ENCODE results near the gene ZFP64.

ZFP64 gene

DNA sequence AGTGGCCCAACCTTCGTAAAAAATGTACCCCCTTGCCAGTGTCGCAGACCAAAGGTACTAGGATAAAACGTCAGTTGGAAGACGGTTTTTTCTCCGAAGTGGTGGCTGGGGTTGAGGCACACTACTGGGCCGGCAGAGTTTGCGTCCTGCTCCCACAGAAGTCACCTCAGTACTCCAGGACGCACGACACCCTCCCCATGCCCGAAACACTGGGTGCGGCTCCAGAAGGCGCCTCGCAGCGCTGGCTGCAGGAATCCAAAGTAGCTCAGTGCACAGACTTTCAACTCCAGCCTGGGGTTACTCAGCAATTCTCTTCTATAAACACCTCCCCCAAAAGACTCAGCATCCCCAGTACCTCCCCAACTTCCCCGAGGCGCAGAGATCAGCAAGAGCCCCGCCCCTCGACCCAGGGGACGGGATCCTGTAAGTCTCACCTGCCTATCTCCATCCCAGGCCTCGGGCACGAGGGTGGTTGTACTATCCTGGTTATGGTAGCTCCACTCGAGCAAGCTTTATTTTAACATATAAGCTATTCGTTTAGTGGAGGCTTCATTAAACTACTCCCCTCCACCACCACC is 88.2 kb downstream of the ZFP64 start:
- H3K4me2 ChIP-seq (ENCODE audit: low read length): no peak overlapping the region
- no peaks in the 10 kb centered on the region for H4K20me1 ChIP-seq (ENCODE audit: insufficient read depth, low read length)
- no peak overlapping the region for H3K4me3 ChIP-seq (ENCODE audit: low read length)
- H3K9ac ChIP-seq (ENCODE audit: low read length): no peak overlapping the region
- H3K27ac ChIP-seq (ENCODE audit: low read length): no peak overlapping the region
- TF ChIP-seq EZH2phosphoT487 (IDR thresholded peaks at IDR 0.05; ENCODE audit: low read depth): no peak
- TF ChIP-seq, protein P1, sequence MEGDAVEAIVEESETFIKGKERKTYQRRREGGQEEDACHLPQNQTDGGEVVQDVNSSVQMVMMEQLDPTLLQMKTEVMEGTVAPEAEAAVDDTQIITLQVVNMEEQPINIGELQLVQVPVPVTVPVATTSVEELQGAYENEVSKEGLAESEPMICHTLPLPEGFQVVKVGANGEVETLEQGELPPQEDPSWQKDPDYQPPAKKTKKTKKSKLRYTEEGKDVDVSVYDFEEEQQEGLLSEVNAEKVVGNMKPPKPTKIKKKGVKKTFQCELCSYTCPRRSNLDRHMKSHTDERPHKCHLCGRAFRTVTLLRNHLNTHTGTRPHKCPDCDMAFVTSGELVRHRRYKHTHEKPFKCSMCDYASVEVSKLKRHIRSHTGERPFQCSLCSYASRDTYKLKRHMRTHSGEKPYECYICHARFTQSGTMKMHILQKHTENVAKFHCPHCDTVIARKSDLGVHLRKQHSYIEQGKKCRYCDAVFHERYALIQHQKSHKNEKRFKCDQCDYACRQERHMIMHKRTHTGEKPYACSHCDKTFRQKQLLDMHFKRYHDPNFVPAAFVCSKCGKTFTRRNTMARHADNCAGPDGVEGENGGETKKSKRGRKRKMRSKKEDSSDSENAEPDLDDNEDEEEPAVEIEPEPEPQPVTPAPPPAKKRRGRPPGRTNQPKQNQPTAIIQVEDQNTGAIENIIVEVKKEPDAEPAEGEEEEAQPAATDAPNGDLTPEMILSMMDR (IDR thresholded peaks at IDR 0.05; ENCODE audit: low read depth, low read length): no peak
- H3K79me2 ChIP-seq (ENCODE audit: low read length): no peaks in the 10 kb centered on the region
- no peaks in the 10 kb centered on the region for H3K27me3 ChIP-seq (ENCODE audit: low read depth, low read length)
- no peaks in the 10 kb centered on the region for H3K9me3 ChIP-seq (ENCODE audit: insufficient read depth, low read length)
- H3K36me3 ChIP-seq (replicated peaks; ENCODE audit: low read depth, low read length): no peaks in the 10 kb centered on the region
- no peak overlapping the region for H2AFZ ChIP-seq (ENCODE audit: low read depth, low read length)
- no peaks in the 10 kb centered on the region for H3K4me1 ChIP-seq (ENCODE audit: low read length)

DNA sequence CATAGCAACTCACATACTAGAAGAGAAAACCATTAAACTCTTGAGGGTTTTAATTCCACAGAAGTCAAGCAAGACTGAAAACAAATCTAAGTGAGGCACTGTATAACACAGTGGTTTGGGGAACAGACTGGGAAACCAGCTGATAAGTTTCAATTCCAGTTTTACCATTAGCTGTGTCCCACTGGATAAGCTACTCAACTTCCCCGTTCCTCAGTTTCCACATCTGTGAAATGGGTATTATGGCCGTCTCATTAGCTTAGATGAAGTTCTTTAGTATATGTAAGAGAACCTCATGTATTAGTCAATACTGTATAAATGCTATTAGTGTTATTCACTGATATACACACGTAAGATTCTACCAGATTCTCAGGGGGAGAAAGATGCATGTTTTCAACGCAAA is 89.0 kb downstream of the ZFP64 start:
- Histone ChIP-seq H3K4me1 (ENCODE audit: low read length) (no peaks in the 10 kb centered on the region), H3K27me3 (ENCODE audit: low read depth, low read length) (no peaks in the 10 kb centered on the region), H3K4me2 (ENCODE audit: low read length) (no peak overlapping the region), H3K9ac (ENCODE audit: low read length) (no peak overlapping the region), H4K20me1 (ENCODE audit: insufficient read depth, low read length) (no peaks in the 10 kb centered on the region), H3K9me3 (ENCODE audit: insufficient read depth, low read length) (no peaks in the 10 kb centered on the region), H2AFZ (ENCODE audit: low read depth, low read length) (no peak overlapping the region), H3K79me2 (ENCODE audit: low read length) (no peaks in the 10 kb centered on the region), H3K36me3 (replicated peaks; ENCODE audit: low read depth, low read length) (no peaks in the 10 kb centered on the region), H3K4me3 (ENCODE audit: low read length) (no peak overlapping the region), H3K27ac (ENCODE audit: low read length) (no peak overlapping the region)
- TF ChIP-seq, protein P1 (IDR thresholded peaks at IDR 0.05; ENCODE audit: low read depth, low read length): no peak
- TF ChIP-seq EZH2phosphoT487 (IDR thresholded peaks at IDR 0.05; ENCODE audit: low read depth): no peak

- no peaks in the 10 kb centered on the region for H3K4me1 ChIP-seq (ENCODE audit: low read length)
- no peaks in the 10 kb centered on the region for H4K20me1 ChIP-seq (ENCODE audit: insufficient read depth, low read length)
- TF ChIP-seq, protein P1 (IDR thresholded peaks at IDR 0.05; ENCODE audit: low read depth, low read length): no peak
- no peak for TF ChIP-seq EZH2phosphoT487 (IDR thresholded peaks at IDR 0.05; ENCODE audit: low read depth)
- no peaks in the 10 kb centered on the region for H3K9me3 ChIP-seq (ENCODE audit: insufficient read depth, low read length)
- no peak overlapping the region for H3K9ac ChIP-seq (ENCODE audit: low read length)
- no peak overlapping the region for H2AFZ ChIP-seq (ENCODE audit: low read depth, low read length)
- no peaks in the 10 kb centered on the region for H3K36me3 ChIP-seq (replicated peaks; ENCODE audit: low read depth, low read length)
- no peak overlapping the region for H3K4me3 ChIP-seq (ENCODE audit: low read length)
- H3K79me2 ChIP-seq (ENCODE audit: low read length): no peaks in the 10 kb centered on the region
- H3K4me2 ChIP-seq (ENCODE audit: low read length): no peak overlapping the region
- no peak overlapping the region for H3K27ac ChIP-seq (ENCODE audit: low read length)
- H3K27me3 ChIP-seq (ENCODE audit: low read depth, low read length): no peaks in the 10 kb centered on the region
These were observed 89.5 kb downstream of the ZFP64 start for GRCh38 chr20:52102126-52102525.
